ENCODE data around the gene MYL7. TPM values are rescaled to one million over a fixed set of nuclear protein-coding genes. Genes with fewer than 3 reads are reported as not detected.
"Not testable (repeated sequence)": the region's sequence is repeated elsewhere in the genome, so short reads cannot be mapped to it uniquely, and the experiment has no call there.

The MYL7 gene
- total and polyA plus RNA-seq, 2 of the 4 experiments (the other 2 are of a cell fraction) = 0.24 TPM; not detected in 1

DNA sequence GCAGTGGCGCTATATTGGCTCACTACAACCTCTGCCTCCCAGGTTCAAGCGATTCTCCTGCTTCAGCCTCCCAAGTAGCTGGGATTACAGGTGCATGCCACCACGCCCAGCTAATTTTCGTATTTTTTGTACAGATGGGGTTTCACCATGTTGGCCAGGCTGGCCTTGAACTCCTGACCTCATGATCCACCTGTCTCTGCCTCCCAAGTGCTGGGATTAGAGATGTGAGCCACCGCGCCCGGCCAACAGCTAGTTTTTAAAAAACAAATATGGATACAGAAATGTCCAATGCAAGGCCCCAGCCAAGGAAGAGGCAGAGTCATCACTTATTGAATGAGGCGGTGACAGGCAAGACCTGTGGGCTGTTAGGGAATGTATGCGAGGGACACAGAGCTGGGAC is 30.8 kb upstream of the MYL7 start:
- H2AFZ ChIP-seq (replicated peaks; ENCODE audit: low read length, poor library complexity); POLR2A ChIA-PET (ENCODE audit: unreplicated experiment); H3K36me3 ChIP-seq (ENCODE audit: control insufficient read depth, insufficient read depth, low read length); H3K4ac ChIP-seq (ENCODE audit: low read depth, low read length); intact Hi-C loops (cut with micrococcal nuclease); H2AK9ac ChIP-seq (replicated peaks; ENCODE audit: low read depth, low read length, poor library complexity); DNase-seq; dilution Hi-C loops (cut with HindIII; ENCODE audit: low sequenced_read_pairs, unreplicated experiment); H2AK5ac ChIP-seq (ENCODE audit: low read depth, low read length); H3K56ac ChIP-seq (ENCODE audit: extremely low read depth, insufficient read depth, low read length); H2BK15ac ChIP-seq (ENCODE audit: low read depth, low read length); H3K18ac ChIP-seq (ENCODE audit: low read depth, low read length); H2BK20ac ChIP-seq (ENCODE audit: low read depth, low read length); H3K79me1 ChIP-seq (ENCODE audit: low read depth in 1 of 2, low read length in 2 of 2); H3K27ac ChIP-seq (ENCODE audit: insufficient read depth, low read length); H4K5ac ChIP-seq (ENCODE audit: low read depth, low read length); BruUV-seq (replicated peaks); H4K8ac ChIP-seq (ENCODE audit: low read depth in 2 of 2, low read length in 2 of 2); in situ Hi-C loops (cut with MboI; ENCODE audit: low sequenced_read_pairs); ATAC-seq (ENCODE audit: low read depth); H3K14ac ChIP-seq (replicated peaks; ENCODE audit: low read depth, low read length); H3K9me3 ChIP-seq (ENCODE audit: control insufficient read depth, insufficient read depth, low read length); CTCF ChIA-PET; H3K4me3 ChIP-seq (ENCODE audit: insufficient read depth, low read depth, low read length); H3K4me1 ChIP-seq (ENCODE audit: control insufficient read depth, insufficient read depth, low read length); H3K9me1 ChIP-seq (ENCODE audit: insufficient read depth, low read length); H2BK5ac ChIP-seq (ENCODE audit: low read depth, low read length, poor library complexity, severe bottlenecking); H2BK120ac ChIP-seq (ENCODE audit: low read depth, low read length); H3K9ac ChIP-seq (ENCODE audit: low read depth, low read length); H3K4me2 ChIP-seq (ENCODE audit: low read depth, low read length); H4K91ac ChIP-seq (ENCODE audit: insufficient read depth, low read depth, low read length); H4K20me1 ChIP-seq (ENCODE audit: insufficient read depth, low read length); H3K23ac ChIP-seq (ENCODE audit: low read depth, low read length): not testable (repeated sequence)
- peaks cover 36% of the 10 kb centered on the region for H3K27me3 ChIP-seq (ENCODE audit: control insufficient read depth, insufficient read depth, low read length)
- 90% methylated on average over 3 of the region's 9 CpGs; no CpG with 5 or more reads in 1 of the 2 experiments for WGBS, 2 experiments (ENCODE audit: extremely low coverage in 2 of 2, insufficient read length in 1 of 2)
